Left renal cortex interstitium (tissue), 4 donors: Measurements from ENCODE around the gene ADSL. TPM values are rescaled to one million over a fixed set of nuclear protein-coding genes. Genes with fewer than 3 reads are reported as not detected.
"Not testable (repeated sequence)": the region's sequence is repeated elsewhere in the genome, so short reads cannot be mapped to it uniquely, and the experiment has no call there.

Source experiments
- DNase-seq, 4 donors: peaks; one replicate each; pipeline ENCODE4 v3.0.0-alpha.2; 2013; ENCODE audit warnings: low read depth in 4 of 4, low spot score in 2 of 4, missing footprints in 1 of 4
- polyA plus RNA-seq, 4 donors: library from polyadenylated mRNA; unstranded; fragments of 120-200 nt; gene quantifications; one replicate each; pipeline ENCODE4 v1.2.1, GENCODE V29; 2013; ENCODE audit not compliant: insufficient read length in 4 of 4

Gene ADSL
- 100 to 1,000 TPM in 2 of 4 donors, 10 to 100 TPM in 2; 97.8 to 109 (median 101) TPM for polyA plus RNA-seq

- DNase-seq: peak; percentile 78 to 91 (median 86)
Observed at GRCh38 chr22:40346185-40347118, at the start of gene ADSL. Gene ADSL, plus strand, starts transcription at chr22:40346500. Its CDS starts 59 bp downstream, at chr22:40346559.

- no peak for DNase-seq
Observed at GRCh38 chr22:40300316-40300715, 46.0 kb upstream of the ADSL start.

DNA sequence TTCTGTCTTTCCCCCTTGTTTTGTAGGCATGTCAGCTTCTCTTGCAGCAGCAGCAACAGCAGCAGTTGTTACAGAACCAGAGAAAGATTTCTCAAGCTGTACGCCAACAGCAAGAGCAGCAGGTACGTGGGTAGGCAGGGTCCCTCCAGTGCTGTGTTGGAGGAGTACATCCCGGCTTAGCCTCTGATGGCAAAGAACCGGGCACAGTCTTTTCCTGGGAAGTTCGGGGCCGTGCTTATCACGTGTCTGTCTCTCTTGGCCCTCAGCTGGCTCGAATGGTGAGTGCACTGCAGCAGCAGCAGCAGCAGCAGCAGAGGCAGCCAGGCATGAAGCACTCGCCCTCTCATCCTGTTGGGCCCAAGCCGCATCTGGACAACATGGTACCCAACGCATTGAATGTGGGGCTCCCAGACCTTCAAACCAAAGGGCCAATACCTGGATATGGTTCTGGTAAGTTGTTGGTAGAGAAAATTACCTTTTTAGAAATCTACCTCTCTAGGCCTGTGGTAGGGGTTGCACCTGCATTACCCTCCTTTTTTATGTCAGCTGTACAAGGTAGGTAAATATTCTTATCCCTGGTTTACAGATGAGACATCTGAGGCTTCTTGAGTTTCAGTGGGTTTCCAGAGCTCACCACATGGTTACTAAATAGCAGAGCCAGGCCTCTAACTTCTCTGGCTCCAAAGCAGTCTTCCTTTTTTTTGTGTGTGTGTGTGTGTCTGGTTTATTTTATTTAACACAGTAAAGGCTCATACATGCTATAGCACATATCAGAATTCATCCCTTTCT, 45.2 kb upstream of the ADSL start:
- DNase-seq: no peak

GRCh38 chr22:40302149-40302548, 44.2 kb upstream of the ADSL start:
- no peak for DNase-seq

DNA sequence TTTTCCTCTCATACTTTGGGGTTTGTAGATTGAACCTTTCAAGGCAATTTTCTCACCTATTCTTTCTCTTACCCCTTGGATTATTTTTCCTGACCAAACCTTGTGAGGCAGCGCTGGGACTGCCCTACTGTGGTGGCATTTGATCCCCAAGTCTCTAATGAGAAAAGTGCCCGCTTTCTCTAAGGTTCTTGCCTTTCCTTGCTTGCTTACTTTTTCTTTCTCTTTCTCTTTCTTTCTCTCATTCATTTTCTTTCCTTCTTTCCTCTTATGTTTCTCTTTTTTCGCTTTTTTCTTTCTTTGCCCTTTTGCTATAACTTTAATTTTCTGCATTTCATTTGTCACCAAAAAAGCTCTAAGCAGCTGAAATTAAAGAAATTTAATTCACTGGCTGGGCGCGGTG, 40.7 kb upstream of the ADSL start:
- no peak for DNase-seq

- no peak for DNase-seq
Observed at GRCh38 chr22:40308999-40309573, 37.2 kb upstream of the ADSL start.

DNA sequence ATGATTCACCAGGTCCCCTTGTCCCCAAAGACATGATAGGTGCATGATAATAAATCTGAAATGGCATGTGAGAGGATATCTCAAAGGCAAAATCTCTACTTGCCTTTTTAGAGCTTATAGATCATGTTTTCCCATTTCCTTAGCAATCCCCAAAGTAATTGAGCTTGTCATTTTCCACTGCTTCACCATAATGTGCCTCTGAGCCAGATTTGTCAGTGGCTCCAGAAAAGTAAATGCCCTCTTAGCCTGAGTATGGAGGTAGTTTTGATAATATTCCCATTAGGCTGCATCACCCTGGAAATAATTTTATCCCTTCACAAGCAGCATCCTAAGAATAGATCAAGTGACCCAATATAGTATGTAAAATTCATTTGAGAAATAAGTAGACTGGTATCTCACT, 36.7 kb upstream of the ADSL start:
- no peak for DNase-seq

- no peak for DNase-seq
Observed at GRCh38 chr22:40310081-40310767, 36.1 kb upstream of the ADSL start.

DNA sequence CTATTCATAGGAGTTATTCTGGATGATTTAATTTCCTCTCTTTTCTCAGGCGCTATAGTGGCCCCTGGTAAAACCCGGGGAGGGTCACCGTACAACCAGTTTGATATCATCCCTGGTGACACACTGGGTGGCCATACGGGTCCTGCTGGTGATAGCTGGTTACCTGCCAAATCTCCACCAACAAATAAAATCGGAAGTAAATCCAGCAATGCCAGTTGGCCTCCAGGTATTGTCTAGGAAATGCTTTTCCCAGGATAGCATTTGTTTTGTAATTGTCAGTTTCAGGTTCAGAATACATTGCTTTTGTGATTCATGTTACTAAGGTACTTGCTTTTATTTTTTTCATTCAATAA, 35.6 kb upstream of the ADSL start:
- no peak for DNase-seq

GRCh38 chr22:40311646-40312045, 34.7 kb upstream of the ADSL start:
- DNase-seq: not testable (repeated sequence)

DNA sequence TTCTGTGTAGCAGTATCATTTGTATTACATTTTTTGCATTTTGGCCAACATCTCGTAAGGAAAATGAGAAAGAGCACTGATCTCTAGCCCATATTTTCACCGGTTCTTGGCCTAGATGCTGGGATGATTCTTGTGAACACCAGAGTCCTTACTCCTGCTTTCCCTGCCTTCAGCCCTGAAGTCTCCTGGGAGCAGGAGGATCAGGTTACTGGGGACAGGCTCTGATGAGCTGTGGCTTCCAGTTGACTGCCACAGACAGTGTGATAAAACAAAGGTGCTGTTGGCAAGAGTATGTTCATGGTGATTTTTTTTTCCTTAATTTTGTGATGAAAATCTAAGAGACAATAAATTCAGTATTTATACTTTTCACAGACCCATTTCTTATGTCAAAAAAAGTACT, 34.2 kb upstream of the ADSL start:
- no peak for DNase-seq

DNA sequence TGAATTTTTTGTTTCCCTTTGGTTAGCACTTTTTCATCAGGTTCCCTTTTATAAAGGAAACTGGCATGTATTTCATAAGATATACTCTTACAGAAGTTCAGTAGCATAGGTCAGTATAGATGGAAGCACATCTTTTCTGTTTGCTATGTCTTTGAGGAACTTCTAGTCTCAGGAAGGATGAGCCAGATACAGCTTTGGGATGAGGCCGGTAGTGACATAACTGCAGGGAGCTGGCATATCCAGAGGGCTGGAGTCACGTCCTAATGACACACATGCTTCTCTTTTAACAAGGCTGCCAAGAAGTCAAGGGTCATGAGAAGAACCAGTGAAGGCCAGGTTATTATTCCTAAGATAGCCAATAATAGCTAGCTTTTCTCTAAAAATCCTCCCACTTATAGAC, 33.3 kb upstream of the ADSL start:
- DNase-seq: no peak

DNA sequence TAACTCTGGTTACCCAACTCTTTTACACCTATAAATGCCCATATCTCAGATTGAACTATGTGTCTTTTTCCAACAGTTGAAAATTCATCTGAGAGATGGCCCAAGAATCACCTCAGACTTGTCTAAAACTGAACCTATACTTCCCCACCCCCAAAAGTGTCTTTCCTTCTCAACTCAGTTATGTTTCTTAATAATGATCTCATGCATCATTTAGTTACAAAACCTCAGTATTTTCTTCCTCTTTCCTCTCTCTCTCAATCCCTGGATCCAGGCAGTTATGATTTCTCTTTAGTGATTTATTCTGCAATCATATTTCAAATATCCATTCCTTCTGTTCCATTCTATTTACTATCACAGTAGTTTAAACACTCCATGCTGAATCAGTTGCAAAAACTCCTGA, 32.3 kb upstream of the ADSL start:
- DNase-seq: no peak

DNA sequence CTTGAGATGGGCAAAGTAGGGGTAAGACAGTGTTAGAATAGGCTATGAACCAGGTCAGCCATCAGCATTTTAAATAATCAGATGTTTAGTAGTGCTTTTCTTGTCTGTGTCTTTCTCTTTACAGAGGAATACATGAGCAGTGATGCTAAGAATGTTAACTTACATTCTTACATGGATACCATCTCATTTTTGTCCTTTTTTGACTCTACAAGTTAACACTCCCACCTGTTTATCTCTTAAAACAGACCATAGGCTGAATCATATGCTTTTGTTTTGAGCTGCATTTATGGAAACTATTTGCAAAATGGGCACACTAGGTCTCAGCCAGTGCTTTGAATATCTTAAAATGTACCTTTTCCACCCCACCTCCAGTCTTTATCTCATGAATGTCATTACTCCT, 25.6 kb upstream of the ADSL start:
- no peak for DNase-seq

- no peak for DNase-seq
Observed at GRCh38 chr22:40322021-40322420, 24.3 kb upstream of the ADSL start.

- DNase-seq: no peak
Observed at GRCh38 chr22:40322818-40323447, 23.4 kb upstream of the ADSL start.

DNA sequence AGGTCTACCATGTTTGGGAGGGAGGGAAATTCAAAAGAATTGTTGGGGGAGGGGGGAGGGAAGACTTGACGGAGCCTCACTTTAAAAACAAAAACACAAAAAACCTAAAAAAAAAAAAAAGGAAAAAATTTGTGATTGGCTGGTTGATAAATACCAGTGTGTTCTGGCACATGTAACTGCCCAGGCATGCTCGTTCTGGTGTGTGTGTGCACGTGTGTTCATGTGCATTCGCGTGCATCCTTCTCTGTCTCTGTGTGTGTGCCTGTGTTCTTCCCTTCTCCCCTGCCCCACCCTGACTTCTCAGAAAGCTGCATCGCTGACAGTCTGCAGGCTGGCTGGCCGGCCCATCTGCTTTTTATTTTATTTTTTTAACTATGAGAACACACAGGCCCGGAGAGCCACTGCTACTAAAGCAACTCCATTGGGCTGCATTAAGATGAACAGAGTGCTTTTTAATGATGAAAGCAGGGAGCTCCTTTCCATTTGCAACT, 22.6 kb upstream of the ADSL start:
- no peak for DNase-seq

DNA sequence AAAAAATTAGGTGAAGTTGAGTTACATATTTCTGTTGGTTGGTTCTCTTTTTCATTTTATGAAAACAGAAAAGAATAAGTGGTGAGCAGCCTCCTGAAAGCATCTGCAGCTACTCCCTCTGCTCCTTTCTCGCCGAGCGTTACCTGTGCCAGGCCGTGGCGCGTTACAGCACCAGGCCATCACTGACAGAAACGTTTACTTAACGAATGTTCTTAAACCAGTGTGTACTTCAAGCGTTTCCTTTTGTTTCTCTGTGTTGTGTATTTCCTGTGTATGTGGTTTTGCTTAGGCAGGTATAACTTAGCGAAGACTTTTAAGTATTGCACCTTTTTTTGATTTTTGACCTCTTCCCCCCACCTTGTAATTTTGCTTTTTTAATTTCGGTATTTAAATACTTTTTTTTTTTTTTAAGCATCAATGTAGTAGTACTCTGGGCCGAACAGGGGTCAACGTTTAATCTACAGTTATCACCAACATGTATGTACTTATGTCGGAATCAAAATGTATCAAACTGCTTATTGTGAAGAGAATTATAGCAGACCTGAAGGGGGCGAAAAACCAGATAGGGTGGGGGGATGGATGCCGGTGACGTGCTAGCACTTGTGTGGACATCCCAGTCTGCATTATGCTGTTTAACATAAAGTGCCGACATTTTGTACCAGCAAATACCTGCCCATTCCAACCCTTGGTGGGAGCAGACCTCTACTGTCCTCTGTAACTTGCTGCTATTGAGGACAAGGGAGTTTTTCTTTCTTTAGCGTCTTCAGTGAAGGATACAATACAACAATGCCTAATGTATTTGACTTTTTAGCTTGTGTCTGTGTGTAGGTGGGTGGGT, 21.6 kb upstream of the ADSL start:
- no peak for DNase-seq

GRCh38 chr22:40325315-40325714, 21.0 kb upstream of the ADSL start:
- no peak for DNase-seq
